Activated CD4-positive, CD25-positive, alpha-beta regulatory T cell treated with anti-CD3 and anti-CD28 coated beads, Interleukin-2, amount 50 U/mL, for 16 hours (primary cell): ENCODE measurements around the gene GRP.
"Not testable (repeated sequence)": the region's sequence is repeated elsewhere in the genome, so short reads cannot be mapped to it uniquely, and the experiment has no call there.

ENCODE experiments used
- DNase-seq: peaks from one replicate; pipeline ENCODE4 v3.0.0-alpha.2; 2020; ENCODE audit warnings: low read depth, low spot score

The GRP gene

GRCh38 chr18:59229191-59229590 lies 9.2 kb downstream of the GRP start:
- no peak for DNase-seq

- DNase-seq, result no peak
Observed at GRCh38 chr18:59229701-59230443, 9.9 kb downstream of the GRP start.

- DNase-seq, result no peak
Observed at GRCh38 chr18:59231114-59231513, 11.2 kb downstream of the GRP start.

GRCh38 chr18:59231877-59232276 lies 11.9 kb downstream of the GRP start:
- DNase-seq, result no peak

GRCh38 chr18:59232309-59233016 lies 12.5 kb downstream of the GRP start:
- no peak for DNase-seq

GRCh38 chr18:59233017-59233410 lies 13.1 kb downstream of the GRP start:
- no peak for DNase-seq

GRCh38 chr18:59238385-59238784 lies 18.4 kb downstream of the GRP start:
- DNase-seq, result no peak

GRCh38 chr18:59239642-59240041 lies 19.7 kb downstream of the GRP start:
- no peak for DNase-seq

- DNase-seq, result no peak
Observed at GRCh38 chr18:59242906-59243305, 22.9 kb downstream of the GRP start.

GRCh38 chr18:59246796-59247195 lies 26.8 kb downstream of the GRP start:
- no peak for DNase-seq

- no peak for DNase-seq
Observed at GRCh38 chr18:59249199-59249774, 29.3 kb downstream of the GRP start.

- DNase-seq, result not testable (repeated sequence)
Observed at GRCh38 chr18:59255491-59255890, 35.5 kb downstream of the GRP start.

GRCh38 chr18:59261842-59262241 lies 41.9 kb downstream of the GRP start:
- not testable (repeated sequence) for DNase-seq

- DNase-seq, result not testable (repeated sequence)
Observed at GRCh38 chr18:59262243-59262642, 42.3 kb downstream of the GRP start.

- DNase-seq, result no peak
Observed at GRCh38 chr18:59263661-59264060, 43.7 kb downstream of the GRP start.

- no peak for DNase-seq
Observed at GRCh38 chr18:59264121-59264571, 44.2 kb downstream of the GRP start.

- no peak for DNase-seq
Observed at GRCh38 chr18:59264651-59265245, 44.8 kb downstream of the GRP start.

GRCh38 chr18:59265246-59265973 lies 45.5 kb downstream of the GRP start:
- DNase-seq, result no peak

- DNase-seq, result no peak
Observed at GRCh38 chr18:59265974-59266369, 46.0 kb downstream of the GRP start.

- DNase-seq, result no peak
Observed at GRCh38 chr18:59266459-59266858, 46.5 kb downstream of the GRP start.

- DNase-seq, result no peak
Observed at GRCh38 chr18:59266886-59267502, 47.0 kb downstream of the GRP start.
